IMR-90 (cell line): ENCODE results near the gene TMCC3.

Source experiments
- CEBPB ChIP-seq: IDR thresholded peaks from 2 replicates; pipeline ENCODE4 v1.6.1; 2012; ENCODE audit warnings: low read depth, low read length, improper control_type of control experiment
- MXI1 ChIP-seq: IDR thresholded peaks from 2 replicates; pipeline ENCODE4 v1.6.1; 2012; ENCODE audit warnings: low read depth, mild to moderate bottlenecking, low read length, moderate library complexity, borderline replicate concordance
- POLR2A ChIP-seq: IDR thresholded peaks from 2 replicates; pipeline ENCODE4 v1.6.1; 2012; ENCODE audit warnings: mild to moderate bottlenecking, low read depth, low read length
- SMC3 ChIP-seq: fragments of 150-350 bp; IDR thresholded peaks from 2 replicates; pipeline ENCODE4 v1.6.1; 2016; ENCODE audit warnings: low read depth, mild to moderate bottlenecking, antibody characterized with exemption, low read length, moderate library complexity
- TF ChIP-seq, protein P1 (sequence below): conservative IDR thresholded peaks from 2 replicates; pipeline ENCODE4 v1.5.1; 2012; ENCODE audit warnings: mild to moderate bottlenecking, low read depth, low read length, improper control_type of control experiment
- TF ChIP-seq, protein P2 (sequence below): fragments of 150-350 bp; IDR thresholded peaks from 2 replicates; pipeline ENCODE4 v1.6.1; 2017; ENCODE audit warnings: mild to moderate bottlenecking, antibody characterized with exemption, low read length, low read depth

DNA sequence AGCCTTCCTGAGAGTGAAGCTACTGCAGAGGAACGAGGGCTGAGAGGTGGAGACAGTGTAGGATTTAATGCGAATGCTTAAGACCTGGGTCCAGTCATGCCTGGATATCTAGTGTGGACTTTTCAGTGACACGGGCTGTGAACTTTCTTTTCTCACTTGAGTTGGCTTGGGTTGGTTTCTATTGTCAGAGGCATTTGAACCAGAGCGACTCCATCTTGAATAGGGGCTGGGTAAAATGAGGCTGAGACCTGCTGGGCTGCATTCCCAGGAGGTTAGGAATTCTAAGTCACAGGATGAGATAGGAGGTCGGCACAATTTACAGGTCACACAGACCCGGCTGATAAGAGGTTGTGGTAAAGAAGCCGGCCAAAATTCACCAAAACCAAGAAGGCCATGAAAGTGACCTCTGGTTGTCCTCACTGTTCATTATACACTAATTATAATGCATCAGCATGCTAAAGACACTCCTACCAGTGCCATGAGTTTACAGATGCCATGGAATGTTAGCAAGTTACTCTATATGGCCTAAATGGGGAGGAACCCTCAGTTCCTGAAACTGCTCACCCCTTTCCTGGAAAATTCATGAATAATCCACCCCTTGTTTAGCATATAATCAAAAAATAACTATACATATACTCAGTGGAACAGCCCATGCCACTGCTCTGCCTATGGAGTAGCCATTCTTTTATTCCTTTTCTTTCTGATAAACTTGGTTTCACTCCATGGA is 34.2 kb upstream of the TMCC3 start:
- TF ChIP-seq, protein P1, sequence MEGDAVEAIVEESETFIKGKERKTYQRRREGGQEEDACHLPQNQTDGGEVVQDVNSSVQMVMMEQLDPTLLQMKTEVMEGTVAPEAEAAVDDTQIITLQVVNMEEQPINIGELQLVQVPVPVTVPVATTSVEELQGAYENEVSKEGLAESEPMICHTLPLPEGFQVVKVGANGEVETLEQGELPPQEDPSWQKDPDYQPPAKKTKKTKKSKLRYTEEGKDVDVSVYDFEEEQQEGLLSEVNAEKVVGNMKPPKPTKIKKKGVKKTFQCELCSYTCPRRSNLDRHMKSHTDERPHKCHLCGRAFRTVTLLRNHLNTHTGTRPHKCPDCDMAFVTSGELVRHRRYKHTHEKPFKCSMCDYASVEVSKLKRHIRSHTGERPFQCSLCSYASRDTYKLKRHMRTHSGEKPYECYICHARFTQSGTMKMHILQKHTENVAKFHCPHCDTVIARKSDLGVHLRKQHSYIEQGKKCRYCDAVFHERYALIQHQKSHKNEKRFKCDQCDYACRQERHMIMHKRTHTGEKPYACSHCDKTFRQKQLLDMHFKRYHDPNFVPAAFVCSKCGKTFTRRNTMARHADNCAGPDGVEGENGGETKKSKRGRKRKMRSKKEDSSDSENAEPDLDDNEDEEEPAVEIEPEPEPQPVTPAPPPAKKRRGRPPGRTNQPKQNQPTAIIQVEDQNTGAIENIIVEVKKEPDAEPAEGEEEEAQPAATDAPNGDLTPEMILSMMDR = no peak
- TF ChIP-seq MXI1 = no peak
- TF ChIP-seq POLR2A = no peak
- TF ChIP-seq, protein P2, sequence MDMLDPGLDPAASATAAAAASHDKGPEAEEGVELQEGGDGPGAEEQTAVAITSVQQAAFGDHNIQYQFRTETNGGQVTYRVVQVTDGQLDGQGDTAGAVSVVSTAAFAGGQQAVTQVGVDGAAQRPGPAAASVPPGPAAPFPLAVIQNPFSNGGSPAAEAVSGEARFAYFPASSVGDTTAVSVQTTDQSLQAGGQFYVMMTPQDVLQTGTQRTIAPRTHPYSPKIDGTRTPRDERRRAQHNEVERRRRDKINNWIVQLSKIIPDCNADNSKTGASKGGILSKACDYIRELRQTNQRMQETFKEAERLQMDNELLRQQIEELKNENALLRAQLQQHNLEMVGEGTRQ = no peak
- no peak for TF ChIP-seq CEBPB
- no peak for TF ChIP-seq SMC3
